SK-N-SH (cell line): ENCODE measurements around the gene ABHD8. TPM values are rescaled to one million over a fixed set of nuclear protein-coding genes. Genes with fewer than 3 reads are reported as not detected.

Experiments used
- CTCF ChIA-PET: fragments of 300-600, 350-600 bp; formaldehyde crosslinking; extraction: SDS; loops from one replicate; lab custom pipeline; 2021; lab: Yijun Ruan, JAX
- POLR2A ChIA-PET: fragments of 350-600 bp; sonication (Branson Sonifier 250); formaldehyde crosslinking; extraction: SDS; loops from one replicate; lab custom pipeline; 2020; ENCODE audit warnings: antibody characterized with exemption, inconsistent platforms; lab: Yijun Ruan, JAX
- DNase-seq: peaks from one replicate; pipeline ENCODE4 v3.0.0; 2012
- H2AFZ ChIP-seq: fragments of 200-600 bp; sonication (generic); 2 replicates; pipeline ENCODE4 v1.8.1; 2016; ENCODE audit warnings: antibody characterized with exemption, mild to moderate bottlenecking, low read depth
- H3F3A ChIP-seq: fragments of 200-600 bp; sonication (generic); replicated peaks from 2 replicates; pipeline ENCODE3; 2016; ENCODE audit warnings: antibody characterized with exemption, mild to moderate bottlenecking; ENCODE audit not compliant: insufficient read depth
- H3K27ac ChIP-seq, 2 experiments: fragments of 200-500 bp in 1 of 2; fragments of 200-600 bp in 1 of 2; sonication (Bioruptor generic) in 1 of 2; sonication (generic), shearing (Covaris generic) in 1 of 2; 2 replicates each; pipeline versions ENCODE4 v1.5.1 to v1.6.1; 2014 to 2016; ENCODE audit warnings: low read depth in 2 of 2, inconsistent platforms in 1 of 2, low read length in 1 of 2, mild to moderate bottlenecking in 1 of 2, mixed read lengths in 1 of 2
- H3K27me3 ChIP-seq: fragments of 200-600 bp; sonication (generic), shearing (Covaris generic); 2 replicates; pipeline ENCODE4 v1.6.1; 2016; ENCODE audit warnings: mixed run types; ENCODE audit not compliant: insufficient read depth
- H3K36me3 ChIP-seq, 2 experiments: fragments of 200-500 bp in 1 of 2; fragments of 200-600 bp in 1 of 2; sonication (Bioruptor generic) in 1 of 2; sonication (generic) in 1 of 2; replicated peaks in 1 of 2; 2 replicates each; pipeline versions ENCODE3 to v1.5.1; 2014 to 2016; ENCODE audit warnings: low read length in 1 of 2, mild to moderate bottlenecking in 1 of 2; ENCODE audit not compliant: insufficient read depth in 2 of 2, control insufficient read depth in 1 of 2
- H3K4me1 ChIP-seq, 2 experiments: fragments of 200-500 bp in 1 of 2; fragments of 200-600 bp in 1 of 2; sonication (Bioruptor generic) in 1 of 2; sonication (generic), shearing (Covaris generic) in 1 of 2; 2 replicates each; pipeline versions ENCODE4 v1.5.1 to v1.6.1; 2014 to 2016; ENCODE audit warnings: low read depth in 1 of 2, low read length in 1 of 2, mixed run types in 1 of 2; ENCODE audit not compliant: insufficient read depth in 2 of 2, control insufficient read depth in 1 of 2
- H3K4me2 ChIP-seq: fragments of 200-600 bp; sonication (generic), shearing (Covaris generic); 2 replicates; pipeline ENCODE4 v1.6.1; 2017; ENCODE audit warnings: mixed run types
- H3K4me3 ChIP-seq, 2 experiments: fragments of 200-500 bp in 1 of 2; fragments of 200-600 bp in 1 of 2; sonication (Bioruptor generic) in 1 of 2; sonication (generic), shearing (Covaris generic) in 1 of 2; 2 replicates each; pipeline versions ENCODE4 v1.5.1 to v1.8.1; 2014 to 2016; ENCODE audit warnings: low read depth in 2 of 2, inconsistent platforms in 1 of 2, low read length in 1 of 2, mild to moderate bottlenecking in 1 of 2, mixed read lengths in 1 of 2, moderate library complexity in 1 of 2
- H3K79me2 ChIP-seq: fragments of 200-600 bp; sonication (generic); 2 replicates; pipeline ENCODE4 v1.8.1; 2017; ENCODE audit warnings: mild to moderate bottlenecking; ENCODE audit not compliant: insufficient read depth
- H3K9ac ChIP-seq: fragments of 200-600 bp; sonication (generic); 2 replicates; pipeline ENCODE4 v1.6.1; 2017; ENCODE audit warnings: mixed run types
- H3K9me2 ChIP-seq: fragments of 200-600 bp; sonication (generic); 2 replicates; pipeline ENCODE4 v1.6.1; 2017; ENCODE audit warnings: mixed run types
- H3K9me3 ChIP-seq: fragments of 200-600 bp; sonication (generic); 2 replicates; pipeline ENCODE4 v1.6.1; 2017; ENCODE audit warnings: mixed run types, mild to moderate bottlenecking, moderate library complexity
- H4K20me1 ChIP-seq: fragments of 200-600 bp; sonication (generic); 2 replicates; pipeline ENCODE4 v1.6.1; 2017; ENCODE audit warnings: mild to moderate bottlenecking, mixed run types; ENCODE audit not compliant: insufficient read depth
- CHD2 ChIP-seq: fragments of 150-350 bp; IDR thresholded peaks from 2 replicates; pipeline ENCODE4 v1.6.1; 2018; ENCODE audit warnings: low read length; ENCODE audit not compliant: partially characterized antibody
- EP300 ChIP-seq, 2 experiments: IDR thresholded peaks; 2 replicates each; pipeline versions ENCODE4 v1.4.0 to v1.6.1; 2012; ENCODE audit warnings: borderline replicate concordance in 1 of 2, low read depth in 1 of 2, low read length in 1 of 2
- EZH2phosphoT487 ChIP-seq: fragments of 200-600 bp; sonication (generic); IDR thresholded peaks from 2 replicates; pipeline ENCODE4 v1.6.1; 2017; ENCODE audit warnings: low read depth, mixed run types, mild to moderate bottlenecking, antibody characterized with exemption, moderate library complexity, borderline replicate concordance
- FOXJ3 ChIP-seq: sonication (generic); formaldehyde crosslinking; IDR thresholded peaks from 2 replicates; pipeline ENCODE4 v1.5.1; 2020; ENCODE audit warnings: mild to moderate bottlenecking, missing genetic modification reagents
- FOXM1 ChIP-seq: IDR thresholded peaks from 2 replicates; pipeline ENCODE4 v1.4.0; 2012; ENCODE audit warnings: low read depth, mild to moderate bottlenecking
- GABPA ChIP-seq: IDR thresholded peaks from 2 replicates; pipeline ENCODE4 v1.4.0; 2012; ENCODE audit warnings: low read depth, mild to moderate bottlenecking
- GATA2 ChIP-seq: sonication (generic); formaldehyde crosslinking; IDR thresholded peaks from 2 replicates; pipeline ENCODE4 v1.5.0; 2020; ENCODE audit warnings: mild to moderate bottlenecking, missing genetic modification reagents
- MXI1 ChIP-seq: IDR thresholded peaks from 2 replicates; pipeline ENCODE4 v1.6.1; 2012; ENCODE audit warnings: mild to moderate bottlenecking, low read depth, low read length, improper control_type of control experiment
- NFIC ChIP-seq: IDR thresholded peaks from 2 replicates; pipeline ENCODE4 v1.4.0; 2012; ENCODE audit warnings: borderline replicate concordance
- RCOR1 ChIP-seq: fragments of 150-350 bp; IDR thresholded peaks from 2 replicates; pipeline ENCODE4 v1.6.1; 2017; ENCODE audit warnings: antibody characterized with exemption, low read length
- RFX5 ChIP-seq: IDR thresholded peaks from 2 replicates; pipeline ENCODE4 v1.6.1; 2012; ENCODE audit warnings: mild to moderate bottlenecking, improper control_type of control experiment, low read length
- RXRA ChIP-seq: IDR thresholded peaks from 2 replicates; pipeline ENCODE4 v1.4.0; 2012; ENCODE audit warnings: low read depth, mild to moderate bottlenecking, borderline replicate concordance
- SIN3A ChIP-seq: IDR thresholded peaks from 2 replicates; pipeline ENCODE4 v1.6.1; 2012; ENCODE audit warnings: low read depth, mild to moderate bottlenecking, low read length, moderate library complexity, borderline replicate concordance
- TAF1 ChIP-seq: IDR thresholded peaks from 2 replicates; pipeline ENCODE4 v1.6.1; 2012; ENCODE audit warnings: low read depth, mild to moderate bottlenecking, low read length, moderate library complexity, borderline replicate concordance
- TEAD4 ChIP-seq: IDR thresholded peaks from 2 replicates; pipeline ENCODE4 v1.4.0; 2012; ENCODE audit warnings: mild to moderate bottlenecking, borderline replicate concordance; ENCODE audit not compliant: insufficient read depth
- WGBS: methylation state at CpG from one replicate; pipeline ENCODE4 v1.1.6; 2017; ENCODE audit warnings: low lambda C conversion rate; 5-methylcytosine and 5-hydroxymethylcytosine counted together
- polyA plus RNA-seq, 3 experiments: library from polyadenylated mRNA; depleted of rRNA; stranded (reverse); fragments of >200 nt; gene quantifications; 2 replicates each; pipeline ENCODE4 v1.2.3, GENCODE V29; 2012
- TF ChIP-seq, protein P1 (sequence below): IDR thresholded peaks from 2 replicates; pipeline ENCODE4 v1.6.1; 2012; ENCODE audit warnings: mild to moderate bottlenecking, low read depth, low read length, moderate library complexity
- TF ChIP-seq, protein P2 (sequence below): IDR thresholded peaks from 2 replicates; pipeline ENCODE4 v1.4.0; 2012; ENCODE audit warnings: low read depth, borderline replicate concordance
- TF ChIP-seq, protein P3 (sequence below): fragments of 150-350 bp; IDR thresholded peaks from 2 replicates; pipeline ENCODE4 v1.6.1; 2016; ENCODE audit warnings: mild to moderate bottlenecking, low read depth, low read length
- TF ChIP-seq, protein P4 (sequence below): fragments of 150-350 bp; IDR thresholded peaks from 2 replicates; pipeline ENCODE4 v1.6.1; 2017; ENCODE audit warnings: antibody characterized with exemption, low read length, low read depth, borderline replicate concordance
- TF ChIP-seq, protein P5 (sequence below): IDR thresholded peaks from 2 replicates; pipeline ENCODE4 v1.4.0; 2012; ENCODE audit warnings: low read depth
- TF ChIP-seq, protein P6 (sequence below): IDR thresholded peaks from 2 replicates; pipeline ENCODE4; 2012

Gene ABHD8
- polyA plus RNA-seq, 1 of the 3 experiments (the other 2 are of a cell fraction) = 11.1 TPM

DNA sequence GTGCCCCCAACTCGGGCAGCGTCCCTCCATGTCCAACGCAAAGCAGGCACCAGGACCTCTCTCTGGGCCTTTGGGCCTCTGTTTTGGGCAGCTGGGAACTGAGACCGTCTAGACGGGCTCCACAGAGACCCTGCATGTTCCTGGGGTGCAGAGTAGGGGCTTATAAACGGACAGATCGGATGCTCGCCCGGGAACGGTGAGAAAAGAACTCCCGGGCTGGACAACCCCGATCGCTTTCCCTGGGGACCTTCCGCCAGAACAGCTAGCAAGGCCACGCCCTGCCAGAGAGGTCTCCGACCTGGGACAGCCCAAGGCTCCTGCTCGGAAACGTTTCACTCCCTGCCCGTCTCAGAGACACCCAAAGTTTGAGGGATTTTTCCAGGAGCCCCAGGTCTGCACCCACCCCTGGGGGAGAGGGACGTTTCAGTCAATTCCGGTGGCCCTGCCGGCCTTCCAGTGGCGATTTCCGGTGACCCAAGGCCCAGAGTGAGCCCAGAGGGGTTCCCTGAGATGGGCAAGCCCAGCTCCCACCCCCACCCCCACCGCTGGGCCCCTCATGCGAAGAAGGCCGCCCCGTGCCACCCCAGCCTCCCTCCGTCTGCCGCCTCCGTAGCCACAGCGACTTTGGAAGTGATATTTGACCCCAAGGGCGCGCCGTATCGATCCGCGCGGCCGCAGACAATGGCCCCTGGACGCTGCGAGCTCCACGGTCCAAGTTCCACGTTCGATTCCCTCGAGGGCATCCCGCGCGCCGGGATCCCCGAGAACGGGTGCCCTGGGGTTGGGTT is 59.2 kb downstream of the ABHD8 start:
- Histone ChIP-seq H3K9me2 (no peaks in the 10 kb centered on the region), H3K9me3 (no peaks in the 10 kb centered on the region), H4K20me1 (peaks cover 16% of the 10 kb centered on the region; the same call in 1 of the 2 replicates), H3K36me3 (peaks cover 3 to 7% of the 10 kb centered on the region in 2 experiments), H3K4me3 (peak overlapping the region; percentile 92 to 97), H3K9ac (peak overlapping the region; percentile 67), H3K79me2 (peaks cover 60% of the 10 kb centered on the region), H3K27me3 (no peaks in the 10 kb centered on the region), H3K4me1 (peaks cover 6 to 27% of the 10 kb centered on the region in 2 experiments; a peak in 2 of 4 replicates), H3F3A (peaks cover 11% of the 10 kb centered on the region), H3K27ac (peak overlapping the region; percentile 34 to 81; a peak in 3 of 4 replicates), H2AFZ (peak overlapping the region; percentile 46; the same call in 1 of the 2 replicates), H3K4me2 (peak overlapping the region; percentile 99)
- DNase-seq = peak; percentile 71
- WGBS = 0% methylated on average over 15 of the region's 52 CpGs
- ChIA-PET POLR2A (interaction anchor here (1.4 to 3.7 kb wide), 5 partner anchors 9 to 61 kb away, joined by 3 to 15 read pairs (median 5); partner anchors contain the start of genes ANKLE1, BABAM1, MRPL34 and USE1), CTCF (interaction anchor here (1.1 to 3.1 kb wide), 4 partner anchors 8 to 39 kb away, joined by 3 to 13 read pairs (median 4); no protein-coding TSS in a partner anchor)
- no peak for TF ChIP-seq RXRA
- TF ChIP-seq TEAD4 = no peak
- peak; percentile 59 for TF ChIP-seq GABPA
- TF ChIP-seq FOXM1 = no peak
- TF ChIP-seq, protein P1, sequence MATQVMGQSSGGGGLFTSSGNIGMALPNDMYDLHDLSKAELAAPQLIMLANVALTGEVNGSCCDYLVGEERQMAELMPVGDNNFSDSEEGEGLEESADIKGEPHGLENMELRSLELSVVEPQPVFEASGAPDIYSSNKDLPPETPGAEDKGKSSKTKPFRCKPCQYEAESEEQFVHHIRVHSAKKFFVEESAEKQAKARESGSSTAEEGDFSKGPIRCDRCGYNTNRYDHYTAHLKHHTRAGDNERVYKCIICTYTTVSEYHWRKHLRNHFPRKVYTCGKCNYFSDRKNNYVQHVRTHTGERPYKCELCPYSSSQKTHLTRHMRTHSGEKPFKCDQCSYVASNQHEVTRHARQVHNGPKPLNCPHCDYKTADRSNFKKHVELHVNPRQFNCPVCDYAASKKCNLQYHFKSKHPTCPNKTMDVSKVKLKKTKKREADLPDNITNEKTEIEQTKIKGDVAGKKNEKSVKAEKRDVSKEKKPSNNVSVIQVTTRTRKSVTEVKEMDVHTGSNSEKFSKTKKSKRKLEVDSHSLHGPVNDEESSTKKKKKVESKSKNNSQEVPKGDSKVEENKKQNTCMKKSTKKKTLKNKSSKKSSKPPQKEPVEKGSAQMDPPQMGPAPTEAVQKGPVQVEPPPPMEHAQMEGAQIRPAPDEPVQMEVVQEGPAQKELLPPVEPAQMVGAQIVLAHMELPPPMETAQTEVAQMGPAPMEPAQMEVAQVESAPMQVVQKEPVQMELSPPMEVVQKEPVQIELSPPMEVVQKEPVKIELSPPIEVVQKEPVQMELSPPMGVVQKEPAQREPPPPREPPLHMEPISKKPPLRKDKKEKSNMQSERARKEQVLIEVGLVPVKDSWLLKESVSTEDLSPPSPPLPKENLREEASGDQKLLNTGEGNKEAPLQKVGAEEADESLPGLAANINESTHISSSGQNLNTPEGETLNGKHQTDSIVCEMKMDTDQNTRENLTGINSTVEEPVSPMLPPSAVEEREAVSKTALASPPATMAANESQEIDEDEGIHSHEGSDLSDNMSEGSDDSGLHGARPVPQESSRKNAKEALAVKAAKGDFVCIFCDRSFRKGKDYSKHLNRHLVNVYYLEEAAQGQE = 0 out of 2 replicates have a peak, but pooled peaks have one; percentile 9
- TF ChIP-seq, protein P2, sequence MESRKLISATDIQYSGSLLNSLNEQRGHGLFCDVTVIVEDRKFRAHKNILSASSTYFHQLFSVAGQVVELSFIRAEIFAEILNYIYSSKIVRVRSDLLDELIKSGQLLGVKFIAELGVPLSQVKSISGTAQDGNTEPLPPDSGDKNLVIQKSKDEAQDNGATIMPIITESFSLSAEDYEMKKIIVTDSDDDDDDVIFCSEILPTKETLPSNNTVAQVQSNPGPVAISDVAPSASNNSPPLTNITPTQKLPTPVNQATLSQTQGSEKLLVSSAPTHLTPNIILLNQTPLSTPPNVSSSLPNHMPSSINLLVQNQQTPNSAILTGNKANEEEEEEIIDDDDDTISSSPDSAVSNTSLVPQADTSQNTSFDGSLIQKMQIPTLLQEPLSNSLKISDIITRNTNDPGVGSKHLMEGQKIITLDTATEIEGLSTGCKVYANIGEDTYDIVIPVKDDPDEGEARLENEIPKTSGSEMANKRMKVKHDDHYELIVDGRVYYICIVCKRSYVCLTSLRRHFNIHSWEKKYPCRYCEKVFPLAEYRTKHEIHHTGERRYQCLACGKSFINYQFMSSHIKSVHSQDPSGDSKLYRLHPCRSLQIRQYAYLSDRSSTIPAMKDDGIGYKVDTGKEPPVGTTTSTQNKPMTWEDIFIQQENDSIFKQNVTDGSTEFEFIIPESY = no peak
- no peak for TF ChIP-seq TAF1
- peak; percentile 7; the same call in 1 of the 2 replicates for TF ChIP-seq SIN3A
- TF ChIP-seq, protein P3, sequence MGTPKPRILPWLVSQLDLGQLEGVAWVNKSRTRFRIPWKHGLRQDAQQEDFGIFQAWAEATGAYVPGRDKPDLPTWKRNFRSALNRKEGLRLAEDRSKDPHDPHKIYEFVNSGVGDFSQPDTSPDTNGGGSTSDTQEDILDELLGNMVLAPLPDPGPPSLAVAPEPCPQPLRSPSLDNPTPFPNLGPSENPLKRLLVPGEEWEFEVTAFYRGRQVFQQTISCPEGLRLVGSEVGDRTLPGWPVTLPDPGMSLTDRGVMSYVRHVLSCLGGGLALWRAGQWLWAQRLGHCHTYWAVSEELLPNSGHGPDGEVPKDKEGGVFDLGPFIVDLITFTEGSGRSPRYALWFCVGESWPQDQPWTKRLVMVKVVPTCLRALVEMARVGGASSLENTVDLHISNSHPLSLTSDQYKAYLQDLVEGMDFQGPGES = no peak
- 0 out of 2 replicates have a peak, but pooled peaks have one; percentile 15 for TF ChIP-seq MXI1
- TF ChIP-seq, protein P4, sequence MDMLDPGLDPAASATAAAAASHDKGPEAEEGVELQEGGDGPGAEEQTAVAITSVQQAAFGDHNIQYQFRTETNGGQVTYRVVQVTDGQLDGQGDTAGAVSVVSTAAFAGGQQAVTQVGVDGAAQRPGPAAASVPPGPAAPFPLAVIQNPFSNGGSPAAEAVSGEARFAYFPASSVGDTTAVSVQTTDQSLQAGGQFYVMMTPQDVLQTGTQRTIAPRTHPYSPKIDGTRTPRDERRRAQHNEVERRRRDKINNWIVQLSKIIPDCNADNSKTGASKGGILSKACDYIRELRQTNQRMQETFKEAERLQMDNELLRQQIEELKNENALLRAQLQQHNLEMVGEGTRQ = no peak
- TF ChIP-seq GATA2 (CRISPR knock-in tag) = no peak
- TF ChIP-seq EZH2phosphoT487 = no peak
- no peak for TF ChIP-seq RCOR1
- TF ChIP-seq NFIC = no peak
- TF ChIP-seq, protein P5, sequence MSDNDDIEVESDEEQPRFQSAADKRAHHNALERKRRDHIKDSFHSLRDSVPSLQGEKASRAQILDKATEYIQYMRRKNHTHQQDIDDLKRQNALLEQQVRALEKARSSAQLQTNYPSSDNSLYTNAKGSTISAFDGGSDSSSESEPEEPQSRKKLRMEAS = peak; percentile 26; the same call in 1 of the 2 replicates
- no peak for TF ChIP-seq EP300 (IDR thresholded peaks at IDR 0.05; ENCODE audit: borderline replicate concordance in 1 of 2, low read depth in 1 of 2, low read length in 1 of 2)
- TF ChIP-seq CHD2 = no peak
- no peak for TF ChIP-seq FOXJ3 (CRISPR knock-in tag)
- TF ChIP-seq RFX5 = no peak
- TF ChIP-seq, protein P6, sequence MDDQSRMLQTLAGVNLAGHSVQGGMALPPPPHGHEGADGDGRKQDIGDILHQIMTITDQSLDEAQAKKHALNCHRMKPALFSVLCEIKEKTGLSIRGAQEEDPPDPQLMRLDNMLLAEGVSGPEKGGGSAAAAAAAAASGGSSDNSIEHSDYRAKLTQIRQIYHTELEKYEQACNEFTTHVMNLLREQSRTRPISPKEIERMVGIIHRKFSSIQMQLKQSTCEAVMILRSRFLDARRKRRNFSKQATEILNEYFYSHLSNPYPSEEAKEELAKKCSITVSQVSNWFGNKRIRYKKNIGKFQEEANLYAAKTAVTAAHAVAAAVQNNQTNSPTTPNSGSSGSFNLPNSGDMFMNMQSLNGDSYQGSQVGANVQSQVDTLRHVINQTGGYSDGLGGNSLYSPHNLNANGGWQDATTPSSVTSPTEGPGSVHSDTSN = no peak
